Measurements from ENCODE around the gene RTCA. TPM values are rescaled to one million over a fixed set of nuclear protein-coding genes. Genes with fewer than 3 reads are reported as not detected.

Gene RTCA
- total RNA-seq, 2 donors from 2014 or later: 10.2 to 18.7 TPM

DNA sequence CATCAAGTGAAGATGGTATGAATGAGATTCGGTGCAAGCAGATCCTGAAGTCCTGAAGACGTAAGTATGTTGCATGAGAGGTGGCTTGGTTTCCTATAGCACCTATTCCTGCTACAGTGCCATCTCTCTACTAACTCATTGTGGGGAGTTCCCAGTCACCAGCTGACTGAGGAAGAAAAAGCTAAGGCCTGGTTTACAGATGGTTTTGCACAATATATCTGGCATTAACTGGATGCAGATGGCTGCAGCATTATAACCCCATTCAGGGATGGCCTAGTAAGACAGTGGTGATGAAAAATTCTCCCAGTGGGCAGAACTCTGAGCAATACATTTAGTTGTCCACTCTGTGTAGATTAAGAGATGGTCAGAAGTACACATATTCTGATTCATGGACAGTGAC lies 36.7 kb downstream of the RTCA start:
- Histone ChIP-seq H3K9me3 (no peaks in the 10 kb centered on the region), H3K36me3 (replicated peaks in 1 of 2; ENCODE audit: insufficient read depth in 1 of 2, low read depth in 2 of 2) (no peaks in the 10 kb centered on the region), H3K4me1 (no peaks in the 10 kb centered on the region), H3K27me3 (no peaks in the 10 kb centered on the region), H3K27ac (no peak overlapping the region), H3K4me3 (no peak overlapping the region)
- TF ChIP-seq, protein P1, sequence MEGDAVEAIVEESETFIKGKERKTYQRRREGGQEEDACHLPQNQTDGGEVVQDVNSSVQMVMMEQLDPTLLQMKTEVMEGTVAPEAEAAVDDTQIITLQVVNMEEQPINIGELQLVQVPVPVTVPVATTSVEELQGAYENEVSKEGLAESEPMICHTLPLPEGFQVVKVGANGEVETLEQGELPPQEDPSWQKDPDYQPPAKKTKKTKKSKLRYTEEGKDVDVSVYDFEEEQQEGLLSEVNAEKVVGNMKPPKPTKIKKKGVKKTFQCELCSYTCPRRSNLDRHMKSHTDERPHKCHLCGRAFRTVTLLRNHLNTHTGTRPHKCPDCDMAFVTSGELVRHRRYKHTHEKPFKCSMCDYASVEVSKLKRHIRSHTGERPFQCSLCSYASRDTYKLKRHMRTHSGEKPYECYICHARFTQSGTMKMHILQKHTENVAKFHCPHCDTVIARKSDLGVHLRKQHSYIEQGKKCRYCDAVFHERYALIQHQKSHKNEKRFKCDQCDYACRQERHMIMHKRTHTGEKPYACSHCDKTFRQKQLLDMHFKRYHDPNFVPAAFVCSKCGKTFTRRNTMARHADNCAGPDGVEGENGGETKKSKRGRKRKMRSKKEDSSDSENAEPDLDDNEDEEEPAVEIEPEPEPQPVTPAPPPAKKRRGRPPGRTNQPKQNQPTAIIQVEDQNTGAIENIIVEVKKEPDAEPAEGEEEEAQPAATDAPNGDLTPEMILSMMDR (IDR thresholded peaks at IDR 0.05): no peak
- intact Hi-C loops (cut with DNase I): no loop called here
- ATAC-seq: no peak
- DNase-seq: no peak
- 81 to 85% methylated on average over 2 of the region's 2 CpGs for WGBS, 2 donors

DNA sequence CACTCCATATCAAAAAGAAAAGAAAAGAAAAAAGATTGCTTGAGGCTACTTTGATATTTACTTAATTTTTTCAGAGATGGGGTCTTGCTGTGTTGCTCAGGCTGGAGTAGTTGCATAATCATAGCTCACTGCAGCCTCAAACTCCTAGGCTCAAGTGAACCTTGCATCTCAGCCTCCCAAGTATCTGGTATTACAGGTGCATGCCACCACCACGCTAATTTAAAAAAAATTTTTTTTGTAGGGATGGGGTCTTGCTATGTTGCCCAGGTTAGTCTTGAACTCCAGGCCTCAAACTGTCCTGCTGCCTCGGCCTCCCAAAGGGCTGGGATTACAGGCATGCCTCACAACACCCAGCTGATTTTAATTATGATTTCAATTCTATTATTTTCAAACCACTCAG lies 38.2 kb downstream of the RTCA start:
- no peaks in the 10 kb centered on the region for H3K27me3 ChIP-seq
- no peak for TF ChIP-seq POLR2A (IDR thresholded peaks at IDR 0.05)
- TF ChIP-seq, protein P1 (IDR thresholded peaks at IDR 0.05): no peak
- intact Hi-C loops (cut with DNase I): no loop called here
- DNase-seq (no peak), ATAC-seq (no peak)
- no peaks in the 10 kb centered on the region for H3K9me3 ChIP-seq
- 84 to 88% methylated on average over 2 of the region's 2 CpGs for WGBS, 2 donors
- no peak overlapping the region for H3K4me3 ChIP-seq
- no peak overlapping the region for H3K27ac ChIP-seq
- H3K36me3 ChIP-seq (replicated peaks in 1 of 2; ENCODE audit: insufficient read depth in 1 of 2, low read depth in 2 of 2): no peaks in the 10 kb centered on the region
- no peaks in the 10 kb centered on the region for H3K4me1 ChIP-seq

DNA sequence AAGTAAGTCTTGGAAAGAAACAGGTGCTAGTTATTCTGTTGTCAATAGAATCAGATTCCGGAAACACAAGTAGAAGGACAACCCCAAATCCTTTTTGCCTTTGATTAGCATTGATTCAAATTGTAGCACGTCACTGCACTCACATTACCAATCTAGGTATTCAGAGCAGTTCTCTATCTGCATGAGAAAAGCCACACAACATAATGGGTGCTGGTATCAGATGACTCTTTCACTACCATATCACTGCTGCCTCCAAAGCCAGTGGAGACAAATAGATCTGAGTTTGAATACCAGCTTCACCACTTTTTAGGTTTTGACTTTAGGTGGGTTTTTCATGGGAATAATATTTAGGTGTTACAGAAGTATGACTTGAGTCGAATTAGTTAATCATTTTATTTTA lies 38.9 kb downstream of the RTCA start:
- intact Hi-C loops (cut with DNase I): no loop called here
- H3K9me3 ChIP-seq: no peaks in the 10 kb centered on the region
- no peaks in the 10 kb centered on the region for H3K4me1 ChIP-seq
- TF ChIP-seq, protein P1 (IDR thresholded peaks at IDR 0.05): no peak
- TF ChIP-seq POLR2A (IDR thresholded peaks at IDR 0.05): no peak
- no peaks in the 10 kb centered on the region for H3K27me3 ChIP-seq
- no peak overlapping the region for H3K4me3 ChIP-seq
- ATAC-seq (no peak), DNase-seq (no peak)
- H3K27ac ChIP-seq: no peak overlapping the region
- WGBS, 2 donors: 72 to 74% methylated on average over 3 of the region's 3 CpGs
- H3K36me3 ChIP-seq (replicated peaks in 1 of 2; ENCODE audit: insufficient read depth in 1 of 2, low read depth in 2 of 2): no peaks in the 10 kb centered on the region

DNA sequence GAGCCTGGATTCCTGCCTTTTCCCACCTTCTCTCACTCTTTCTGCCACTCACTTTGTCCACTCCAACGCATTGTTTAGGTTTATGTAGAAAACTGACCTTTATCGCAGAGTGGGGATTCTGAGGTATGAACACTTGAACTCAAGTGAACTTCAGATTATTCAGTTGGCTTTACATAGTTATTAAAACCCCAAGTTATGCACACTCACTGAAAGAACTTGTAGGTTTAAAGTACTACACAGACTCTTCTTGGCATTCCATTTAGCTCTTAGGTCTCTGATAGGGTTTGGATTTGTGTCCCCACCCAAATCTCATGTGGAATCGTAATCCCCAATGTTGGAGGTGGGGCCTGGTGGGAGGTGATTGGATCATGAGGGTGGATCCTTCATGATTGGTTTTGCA lies 39.9 kb downstream of the RTCA start:
- intact Hi-C loops (cut with DNase I): no loop called here
- no peaks in the 10 kb centered on the region for H3K27me3 ChIP-seq
- H3K27ac ChIP-seq: no peak overlapping the region
- no peaks in the 10 kb centered on the region for H3K4me1 ChIP-seq
- DNase-seq (no peak), ATAC-seq (no peak)
- H3K9me3 ChIP-seq: no peaks in the 10 kb centered on the region
- TF ChIP-seq, protein P1 (IDR thresholded peaks at IDR 0.05): no peak
- no peak for TF ChIP-seq POLR2A (IDR thresholded peaks at IDR 0.05)
- WGBS, 2 donors: 83 to 92% methylated on average over 3 of the region's 3 CpGs
- H3K36me3 ChIP-seq (replicated peaks in 1 of 2; ENCODE audit: insufficient read depth in 1 of 2, low read depth in 2 of 2): no peaks in the 10 kb centered on the region
- H3K4me3 ChIP-seq: no peak overlapping the region

DNA sequence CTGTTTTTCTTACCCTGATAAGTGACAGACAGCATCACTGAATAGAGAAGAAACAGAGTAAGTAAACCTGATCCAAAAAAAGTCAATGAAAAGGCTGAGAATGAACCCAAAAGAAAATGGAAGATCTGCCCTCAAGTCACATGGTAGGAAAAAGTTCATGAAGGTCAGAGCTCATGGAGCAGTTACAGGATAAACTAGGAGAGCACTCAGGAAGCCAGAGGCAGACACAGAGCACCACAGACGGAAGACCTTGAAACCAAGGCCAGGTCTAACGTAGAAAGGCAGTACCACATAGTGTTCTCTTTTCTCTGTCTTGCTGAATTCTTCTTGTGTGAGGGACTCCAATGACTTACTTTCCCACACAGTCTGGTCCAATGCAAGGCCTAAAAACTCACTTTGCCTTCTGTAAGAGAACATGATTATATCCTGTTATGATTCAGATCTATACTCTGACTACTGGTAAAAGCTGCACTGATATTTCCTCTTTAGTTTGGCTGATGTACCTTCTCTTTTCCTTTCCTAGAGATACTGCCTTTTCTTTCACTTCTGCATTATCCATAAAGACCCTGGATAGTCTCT lies 40.8 kb downstream of the RTCA start:
- Histone ChIP-seq H3K27ac (no peak overlapping the region), H3K27me3 (no peaks in the 10 kb centered on the region), H3K4me1 (no peaks in the 10 kb centered on the region), H3K36me3 (replicated peaks in 1 of 2; ENCODE audit: insufficient read depth in 1 of 2, low read depth in 2 of 2) (no peaks in the 10 kb centered on the region), H3K9me3 (no peaks in the 10 kb centered on the region), H3K4me3 (no peak overlapping the region)
- 52 to 57% methylated on average over 2 of the region's 2 CpGs for WGBS, 2 donors
- no peak for TF ChIP-seq POLR2A (IDR thresholded peaks at IDR 0.05)
- TF ChIP-seq, protein P1 (IDR thresholded peaks at IDR 0.05): no peak
- no peak for DNase-seq
- intact Hi-C loops (cut with DNase I): no loop called here
- ATAC-seq: no peak
